ENCODE data around the gene SCAP.

SCAP gene

GRCh38 chr3:47430606-47431005, 45.1 kb downstream of the SCAP start:
- no peak for DNase-seq

GRCh38 chr3:47429476-47430270, 46.1 kb downstream of the SCAP start:
- DNase-seq, result no peak

GRCh38 chr3:47428662-47429061, 47.1 kb downstream of the SCAP start:
- DNase-seq, result no peak

- no peak for DNase-seq
These were observed 47.9 kb downstream of the SCAP start for GRCh38 chr3:47427866-47428265.

GRCh38 chr3:47425959-47426358, 49.8 kb downstream of the SCAP start:
- DNase-seq, result no peak

- no peak for DNase-seq
These were observed 50.4 kb downstream of the SCAP start for GRCh38 chr3:47425383-47425778.

- DNase-seq, result no peak
These were observed 51.0 kb downstream of the SCAP start for GRCh38 chr3:47424434-47425382.

- no peak for DNase-seq
These were observed 52.1 kb downstream of the SCAP start for GRCh38 chr3:47423548-47424145.

GRCh38 chr3:47422743-47423142, 53.0 kb downstream of the SCAP start:
- DNase-seq, result no peak

GRCh38 chr3:47421741-47422649, 53.7 kb downstream of the SCAP start:
- DNase-seq, result no peak

GRCh38 chr3:47420511-47421484, 54.9 kb downstream of the SCAP start:
- peak; percentile 91 for DNase-seq

- DNase-seq, result no peak
These were observed 55.7 kb downstream of the SCAP start for GRCh38 chr3:47420044-47420430.

GRCh38 chr3:47419083-47420043, 56.4 kb downstream of the SCAP start:
- DNase-seq, result no peak

GRCh38 chr3:47418167-47419082, 57.3 kb downstream of the SCAP start:
- no peak for DNase-seq

- DNase-seq, result no peak
These were observed 59.7 kb downstream of the SCAP start for GRCh38 chr3:47416041-47416440.

- no peak for DNase-seq
These were observed 60.8 kb downstream of the SCAP start for GRCh38 chr3:47414666-47415587.

GRCh38 chr3:47414161-47414564, 61.6 kb downstream of the SCAP start:
- no peak for DNase-seq

GRCh38 chr3:47413751-47414150, 62.0 kb downstream of the SCAP start:
- DNase-seq, result no peak
